ENCODE results near the gene MX2. TPM values are rescaled to one million over a fixed set of nuclear protein-coding genes. Genes with fewer than 3 reads are reported as not detected.

Gene MX2
- total and polyA plus RNA-seq, 9 of the 15 experiments (the other 6 are each of a cell fraction or from before 2014, with no cell fraction given): 0.10 to 0.95 (median 0.47) TPM; not detected in 1

- Histone ChIP-seq H3K4me3 (no peak overlapping the region), H4K20me1 (replicated peaks; ENCODE audit: control insufficient read depth, insufficient read depth, low read length) (no peaks in the 10 kb centered on the region), H3K27me3 (ENCODE audit: control insufficient read depth in 2 of 2, insufficient read depth in 2 of 2, low read length in 2 of 2) (no peaks in the 10 kb centered on the region; a peak in 1 of 5 replicates), H3K9me1 (ENCODE audit: control insufficient read depth, insufficient read depth, low read length) (no peaks in the 10 kb centered on the region), H3K9ac (ENCODE audit: insufficient read depth in 1 of 2, low read depth in 2 of 2, low read length in 2 of 2) (no peak overlapping the region), H3K36me3 (ENCODE audit: control insufficient read depth, insufficient read depth, low read length) (no peaks in the 10 kb centered on the region), H3K4me2 (ENCODE audit: insufficient read depth, low read length) (no peak overlapping the region), H3K9me3 (replicated peaks; ENCODE audit: control insufficient read depth, insufficient read depth, low read depth, low read length) (no peaks in the 10 kb centered on the region), H3K27ac (ENCODE audit: extremely low read depth, low read depth, low read length) (no peak overlapping the region), H3K4me1 (replicated peaks in 1 of 2; ENCODE audit: control insufficient read depth in 2 of 2, insufficient read depth in 2 of 2, low read length in 2 of 2) (no peaks in the 10 kb centered on the region), H3K79me2 (ENCODE audit: control insufficient read depth, insufficient read depth, low read length) (no peaks in the 10 kb centered on the region), H2AFZ (ENCODE audit: low read depth, low read length) (no peak overlapping the region)
- intact Hi-C loops (cut with micrococcal nuclease): loop anchor here (10.0 kb wide), 1 partner anchor 327 kb away; no protein-coding TSS in a partner anchor
- WGBS (ENCODE audit: insufficient coverage, low coverage, missing lambda C conversion rate): 2% methylated on average over 16 of the region's 16 CpGs
- ATAC-seq (no peak), DNase-seq (ENCODE audit: extremely low read depth in 1 of 4, low spot score in 3 of 4) (no peak), FAIRE-seq (no peak)
- POLR2A ChIA-PET: interaction anchor here (0.8 kb wide), 1 partner anchor 11 kb away, joined by 4 read pairs; no protein-coding TSS in a partner anchor
- CTCF ChIA-PET (ENCODE audit: low intra/inter-chr PET ratio): no interaction called here
- no TSS peak for BruUV-seq (replicated peaks)
- in situ Hi-C loops (cut with MboI): no loop called here
- TF ChIP-seq, protein P1, sequence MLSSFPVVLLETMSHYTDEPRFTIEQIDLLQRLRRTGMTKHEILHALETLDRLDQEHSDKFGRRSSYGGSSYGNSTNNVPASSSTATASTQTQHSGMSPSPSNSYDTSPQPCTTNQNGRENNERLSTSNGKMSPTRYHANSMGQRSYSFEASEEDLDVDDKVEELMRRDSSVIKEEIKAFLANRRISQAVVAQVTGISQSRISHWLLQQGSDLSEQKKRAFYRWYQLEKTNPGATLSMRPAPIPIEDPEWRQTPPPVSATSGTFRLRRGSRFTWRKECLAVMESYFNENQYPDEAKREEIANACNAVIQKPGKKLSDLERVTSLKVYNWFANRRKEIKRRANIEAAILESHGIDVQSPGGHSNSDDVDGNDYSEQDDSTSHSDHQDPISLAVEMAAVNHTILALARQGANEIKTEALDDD (IDR thresholded peaks at IDR 0.05): no peak
- TF ChIP-seq, protein P2, sequence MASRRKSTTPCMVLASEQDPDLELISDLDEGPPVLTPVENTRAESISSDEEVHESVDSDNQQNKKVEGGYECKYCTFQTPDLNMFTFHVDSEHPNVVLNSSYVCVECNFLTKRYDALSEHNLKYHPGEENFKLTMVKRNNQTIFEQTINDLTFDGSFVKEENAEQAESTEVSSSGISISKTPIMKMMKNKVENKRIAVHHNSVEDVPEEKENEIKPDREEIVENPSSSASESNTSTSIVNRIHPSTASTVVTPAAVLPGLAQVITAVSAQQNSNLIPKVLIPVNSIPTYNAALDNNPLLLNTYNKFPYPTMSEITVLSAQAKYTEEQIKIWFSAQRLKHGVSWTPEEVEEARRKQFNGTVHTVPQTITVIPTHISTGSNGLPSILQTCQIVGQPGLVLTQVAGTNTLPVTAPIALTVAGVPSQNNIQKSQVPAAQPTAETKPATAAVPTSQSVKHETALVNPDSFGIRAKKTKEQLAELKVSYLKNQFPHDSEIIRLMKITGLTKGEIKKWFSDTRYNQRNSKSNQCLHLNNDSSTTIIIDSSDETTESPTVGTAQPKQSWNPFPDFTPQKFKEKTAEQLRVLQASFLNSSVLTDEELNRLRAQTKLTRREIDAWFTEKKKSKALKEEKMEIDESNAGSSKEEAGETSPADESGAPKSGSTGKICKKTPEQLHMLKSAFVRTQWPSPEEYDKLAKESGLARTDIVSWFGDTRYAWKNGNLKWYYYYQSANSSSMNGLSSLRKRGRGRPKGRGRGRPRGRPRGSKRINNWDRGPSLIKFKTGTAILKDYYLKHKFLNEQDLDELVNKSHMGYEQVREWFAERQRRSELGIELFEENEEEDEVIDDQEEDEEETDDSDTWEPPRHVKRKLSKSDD (conservative IDR thresholded peaks at IDR 0.05; ENCODE audit: low read length): no peak
- TF ChIP-seq ZNF217 (CRISPR knock-in tag; IDR thresholded peaks at IDR 0.05) (no peak), CHAMP1 (IDR thresholded peaks at IDR 0.05) (no peak), ZC3H8 (IDR thresholded peaks at IDR 0.05) (no peak), POLR2AphosphoS5 (IDR thresholded peaks at IDR 0.05; ENCODE audit: control insufficient read depth, insufficient read depth, low read depth, low read length) (no peak), PHF8 (IDR thresholded peaks at IDR 0.05; ENCODE audit: borderline replicate concordance, low read length) (no peak), U2AF2 (optimal IDR thresholded peaks at IDR 0.05; ENCODE audit: low read depth, low read length) (no peak), RHOXF2B (CRISPR knock-in tag; conservative IDR thresholded peaks at IDR 0.05) (no peak), TRIM24 (IDR thresholded peaks at IDR 0.05) (no peak), ZNF518B (CRISPR knock-in tag; IDR thresholded peaks at IDR 0.05) (no peak)
Measured at GRCh38 chr21:41451753-41452676, 90.2 kb downstream of the MX2 start.

All from K562 (cell line).